Left ventricle myocardium superior (tissue), 1 donor: ENCODE data around the gene SLC25A45. TPM values are rescaled to one million over a fixed set of nuclear protein-coding genes. Genes with fewer than 3 reads are reported as not detected.
"Not testable (repeated sequence)": the region's sequence is repeated elsewhere in the genome, so short reads cannot be mapped to it uniquely, and the experiment has no call there.

Experiments
- ATAC-seq: fragments of 200-7000 bp; cut with Tn5 transposase; one replicate; pipeline ENCODE4 v1.9.1; 2020; ENCODE audit warnings: mild to moderate bottlenecking, moderate library complexity
- DNase-seq: peaks from one replicate; pipeline ENCODE4 v3.0.0-alpha.2; 2020
- intact Hi-C: fragments of 100-400 bp; cut with micrococcal nuclease; formaldehyde crosslinking; loops from one replicate; pipeline ENCODE4 v1.11.0; 2022
- total RNA-seq: library from RNA; stranded (reverse); fragmentation: NEBNext Ultra II Directional; extraction: Animal tissue kit (Norgen Biotek cat#: 25700); gene quantifications from one replicate; pipeline ENCODE4 v1.2.1, GENCODE V29; 2021
- donor health status: DM: no; HTN: yes; CAD: no; lungs with severe emphysema.

The SLC25A45 gene
- total RNA-seq, 1 donor from 2014 or later, result 4.6 TPM

- intact Hi-C loops, result no loop called here
- DNase-seq (peak; percentile 95), ATAC-seq (peak; percentile 34)
These were observed 40.4 kb upstream of the SLC25A45 start, which contains the start of gene NEAT1 for GRCh38 chr11:65422633-65423515. Gene NEAT1, plus strand, starts transcription at chr11:65422798.

GRCh38 chr11:65421794-65422632, 39.6 kb upstream of the SLC25A45 start:
- intact Hi-C loops, result no loop called here
- DNase-seq (peak; percentile 99), ATAC-seq (peak; percentile 46)

- DNase-seq (peak; percentile 93), ATAC-seq (peak; percentile 48)
- intact Hi-C loops, result no loop called here
These were observed 38.7 kb upstream of the SLC25A45 start for GRCh38 chr11:65420979-65421793.

GRCh38 chr11:65420506-65420905, 38.1 kb upstream of the SLC25A45 start:
- ATAC-seq, result no peak
- no peak for DNase-seq
- intact Hi-C loops, result no loop called here

GRCh38 chr11:65419772-65420481, 37.5 kb upstream of the SLC25A45 start:
- DNase-seq (peak; percentile 93), ATAC-seq (peak; percentile 42)
- intact Hi-C loops, result no loop called here

GRCh38 chr11:65419460-65419771, 37.0 kb upstream of the SLC25A45 start:
- intact Hi-C loops, result no loop called here
- no peak for DNase-seq
- ATAC-seq, result no peak

GRCh38 chr11:65418681-65419459, 36.4 kb upstream of the SLC25A45 start:
- ATAC-seq (peak; percentile 49), DNase-seq (peak; percentile 99)
- intact Hi-C loops, result no loop called here

GRCh38 chr11:65418431-65418680, 35.9 kb upstream of the SLC25A45 start:
- intact Hi-C loops, result no loop called here
- no peak for ATAC-seq
- peak; percentile 84 for DNase-seq

- intact Hi-C loops, result no loop called here
- DNase-seq, result peak; percentile 64
These were observed 35.4 kb upstream of the SLC25A45 start for GRCh38 chr11:65417702-65418430.

GRCh38 chr11:65416841-65417701, 34.6 kb upstream of the SLC25A45 start:
- peak; percentile 66 for DNase-seq
- intact Hi-C loops, result no loop called here
- no peak for ATAC-seq

More at GRCh38 chr11:65417702-65418430, 35.4 kb upstream of the SLC25A45 start:
- ATAC-seq, result peak; percentile 19

- intact Hi-C loops, result no loop called here
- ATAC-seq (peak; percentile 41), DNase-seq (peak; percentile 97)
These were observed 33.9 kb upstream of the SLC25A45 start for GRCh38 chr11:65416341-65416824.

- ATAC-seq (no peak), DNase-seq (peak; percentile 24)
- intact Hi-C loops, result no loop called here
These were observed 33.3 kb upstream of the SLC25A45 start for GRCh38 chr11:65415499-65416340.

GRCh38 chr11:65414776-65415498, 32.5 kb upstream of the SLC25A45 start:
- DNase-seq, result peak; percentile 25
- intact Hi-C loops, result no loop called here
- ATAC-seq, result no peak

- DNase-seq, result peak; percentile 24
- intact Hi-C loops, ATAC-seq: not testable (repeated sequence)
These were observed 30.7 kb upstream of the SLC25A45 start for GRCh38 chr11:65413077-65413664.
